ENCODE results near the gene ZNF385A.

DNA sequence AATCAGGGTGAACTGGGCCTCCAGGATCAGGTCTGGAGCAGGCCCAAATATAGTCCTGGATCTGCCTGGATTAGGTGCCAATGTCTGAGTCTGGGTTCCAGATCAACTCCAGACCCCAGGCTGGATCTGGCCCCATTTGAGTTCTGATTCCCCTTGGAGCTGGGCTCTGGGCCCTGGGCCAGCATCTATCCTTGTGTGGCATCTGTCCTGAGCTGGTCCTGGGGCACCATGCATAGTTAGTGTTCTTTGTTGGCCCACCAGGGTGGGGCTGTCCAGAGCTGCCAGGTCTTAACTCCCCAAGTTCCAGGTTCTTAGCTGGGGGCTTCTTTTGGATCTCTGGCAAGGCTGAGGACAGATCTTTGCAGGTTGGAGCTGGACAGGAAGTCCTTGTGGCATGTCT is 11.0 kb upstream of the ZNF385A start:
- TF ChIP-seq, protein P1, sequence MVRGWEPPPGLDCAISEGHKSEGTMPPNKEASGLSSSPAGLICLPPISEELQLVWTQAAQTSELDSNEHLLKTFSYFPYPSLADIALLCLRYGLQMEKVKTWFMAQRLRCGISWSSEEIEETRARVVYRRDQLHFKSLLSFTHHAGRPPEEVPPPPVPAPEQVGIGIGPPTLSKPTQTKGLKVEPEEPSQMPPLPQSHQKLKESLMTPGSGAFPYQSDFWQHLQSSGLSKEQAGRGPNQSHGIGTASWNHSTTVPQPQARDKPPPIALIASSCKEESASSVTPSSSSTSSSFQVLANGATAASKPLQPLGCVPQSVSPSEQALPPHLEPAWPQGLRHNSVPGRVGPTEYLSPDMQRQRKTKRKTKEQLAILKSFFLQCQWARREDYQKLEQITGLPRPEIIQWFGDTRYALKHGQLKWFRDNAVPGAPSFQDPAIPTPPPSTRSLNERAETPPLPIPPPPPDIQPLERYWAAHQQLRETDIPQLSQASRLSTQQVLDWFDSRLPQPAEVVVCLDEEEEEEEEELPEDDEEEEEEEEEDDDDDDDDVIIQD (CRISPR knock-in tag; IDR thresholded peaks at IDR 0.05) = no peak
- TF ChIP-seq, protein P2, sequence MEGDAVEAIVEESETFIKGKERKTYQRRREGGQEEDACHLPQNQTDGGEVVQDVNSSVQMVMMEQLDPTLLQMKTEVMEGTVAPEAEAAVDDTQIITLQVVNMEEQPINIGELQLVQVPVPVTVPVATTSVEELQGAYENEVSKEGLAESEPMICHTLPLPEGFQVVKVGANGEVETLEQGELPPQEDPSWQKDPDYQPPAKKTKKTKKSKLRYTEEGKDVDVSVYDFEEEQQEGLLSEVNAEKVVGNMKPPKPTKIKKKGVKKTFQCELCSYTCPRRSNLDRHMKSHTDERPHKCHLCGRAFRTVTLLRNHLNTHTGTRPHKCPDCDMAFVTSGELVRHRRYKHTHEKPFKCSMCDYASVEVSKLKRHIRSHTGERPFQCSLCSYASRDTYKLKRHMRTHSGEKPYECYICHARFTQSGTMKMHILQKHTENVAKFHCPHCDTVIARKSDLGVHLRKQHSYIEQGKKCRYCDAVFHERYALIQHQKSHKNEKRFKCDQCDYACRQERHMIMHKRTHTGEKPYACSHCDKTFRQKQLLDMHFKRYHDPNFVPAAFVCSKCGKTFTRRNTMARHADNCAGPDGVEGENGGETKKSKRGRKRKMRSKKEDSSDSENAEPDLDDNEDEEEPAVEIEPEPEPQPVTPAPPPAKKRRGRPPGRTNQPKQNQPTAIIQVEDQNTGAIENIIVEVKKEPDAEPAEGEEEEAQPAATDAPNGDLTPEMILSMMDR (IDR thresholded peaks at IDR 0.05 in 2 of 3, conservative IDR thresholded peaks at IDR 0.05 in 1 of 3; ENCODE audit: insufficient read depth in 2 of 3, low read depth in 1 of 3, low read length in 3 of 3) = no peak
